B cell (primary cell): Measurements from ENCODE around the gene IL4R.

ENCODE experiments used
- EZH2 ChIP-seq: IDR thresholded peaks from 2 replicates; pipeline ENCODE4 v1.6.1; 2012; ENCODE audit warnings: borderline replicate concordance, low read depth, mild to moderate bottlenecking, moderate library complexity, low read length; ENCODE audit not compliant: insufficient read depth, poor library complexity, severe bottlenecking
- TF ChIP-seq, protein P1 (sequence below): fragments of 200-600 bp; IDR thresholded peaks from one replicate; pipeline ENCODE4 v1.8.0; 2022; ENCODE audit warnings: antibody characterized with exemption, mild to moderate bottlenecking

DNA sequence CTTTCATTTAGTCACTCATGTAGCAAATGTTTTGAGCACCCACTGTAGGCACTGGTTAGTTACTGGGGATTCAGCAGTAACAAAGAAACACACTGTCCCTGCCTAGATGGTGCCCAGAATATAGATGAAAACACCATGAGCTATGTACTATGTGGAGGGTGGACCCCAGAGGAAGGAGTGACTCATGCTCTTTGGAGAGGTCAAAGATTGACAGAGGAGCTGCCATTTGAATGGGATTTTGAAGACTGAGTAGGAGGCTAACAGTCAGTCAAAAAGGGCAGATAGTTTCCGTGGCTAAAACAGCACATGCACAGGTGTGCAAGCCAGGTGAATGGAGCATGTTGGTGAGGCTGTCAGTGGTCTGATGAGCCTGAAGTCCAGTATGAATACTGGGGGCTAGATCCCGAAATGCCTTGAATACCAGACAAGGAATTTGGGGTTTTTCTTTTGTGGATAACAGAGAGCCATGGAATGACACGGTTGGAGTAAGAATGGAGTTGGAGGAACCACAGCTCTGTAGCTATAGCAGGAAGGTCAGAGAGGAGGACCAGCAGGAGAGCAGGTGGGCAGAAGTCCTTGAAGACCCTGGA is 94.3 kb downstream of the IL4R start:
- TF ChIP-seq, protein P1, sequence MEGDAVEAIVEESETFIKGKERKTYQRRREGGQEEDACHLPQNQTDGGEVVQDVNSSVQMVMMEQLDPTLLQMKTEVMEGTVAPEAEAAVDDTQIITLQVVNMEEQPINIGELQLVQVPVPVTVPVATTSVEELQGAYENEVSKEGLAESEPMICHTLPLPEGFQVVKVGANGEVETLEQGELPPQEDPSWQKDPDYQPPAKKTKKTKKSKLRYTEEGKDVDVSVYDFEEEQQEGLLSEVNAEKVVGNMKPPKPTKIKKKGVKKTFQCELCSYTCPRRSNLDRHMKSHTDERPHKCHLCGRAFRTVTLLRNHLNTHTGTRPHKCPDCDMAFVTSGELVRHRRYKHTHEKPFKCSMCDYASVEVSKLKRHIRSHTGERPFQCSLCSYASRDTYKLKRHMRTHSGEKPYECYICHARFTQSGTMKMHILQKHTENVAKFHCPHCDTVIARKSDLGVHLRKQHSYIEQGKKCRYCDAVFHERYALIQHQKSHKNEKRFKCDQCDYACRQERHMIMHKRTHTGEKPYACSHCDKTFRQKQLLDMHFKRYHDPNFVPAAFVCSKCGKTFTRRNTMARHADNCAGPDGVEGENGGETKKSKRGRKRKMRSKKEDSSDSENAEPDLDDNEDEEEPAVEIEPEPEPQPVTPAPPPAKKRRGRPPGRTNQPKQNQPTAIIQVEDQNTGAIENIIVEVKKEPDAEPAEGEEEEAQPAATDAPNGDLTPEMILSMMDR = no peak
- no peak for TF ChIP-seq EZH2
